Measurements from ENCODE around the gene CECR2. TPM values are rescaled to one million over a fixed set of nuclear protein-coding genes. Genes with fewer than 3 reads are reported as not detected.
"Not testable (repeated sequence)": the region's sequence is repeated elsewhere in the genome, so short reads cannot be mapped to it uniquely, and the experiment has no call there.

The CECR2 gene
- total RNA-seq, 2 donors from 2014 or later: 0.30 to 0.40 TPM

DNA sequence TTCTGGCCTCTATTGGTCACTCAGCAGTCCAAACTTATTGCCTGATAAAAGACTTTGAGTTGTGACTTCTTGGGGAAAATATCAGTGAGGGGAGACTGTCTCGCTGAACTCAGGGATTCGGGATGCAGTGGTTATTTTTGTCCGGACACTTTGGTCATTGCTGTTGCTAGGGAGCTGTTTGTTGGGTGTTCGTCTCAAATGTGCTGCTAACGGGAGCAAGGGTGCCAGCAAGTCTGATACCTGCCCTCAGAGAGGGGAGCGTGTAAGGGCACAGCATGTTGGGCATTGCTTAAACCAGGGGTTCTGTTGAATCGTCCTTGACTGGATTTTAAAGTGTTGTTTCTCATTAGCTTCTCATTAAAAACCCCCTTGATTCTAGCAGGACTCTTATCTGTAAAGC is 144.8 kb downstream of the CECR2 start:
- no peak overlapping the region for H3K27ac ChIP-seq
- TF ChIP-seq, protein P1, sequence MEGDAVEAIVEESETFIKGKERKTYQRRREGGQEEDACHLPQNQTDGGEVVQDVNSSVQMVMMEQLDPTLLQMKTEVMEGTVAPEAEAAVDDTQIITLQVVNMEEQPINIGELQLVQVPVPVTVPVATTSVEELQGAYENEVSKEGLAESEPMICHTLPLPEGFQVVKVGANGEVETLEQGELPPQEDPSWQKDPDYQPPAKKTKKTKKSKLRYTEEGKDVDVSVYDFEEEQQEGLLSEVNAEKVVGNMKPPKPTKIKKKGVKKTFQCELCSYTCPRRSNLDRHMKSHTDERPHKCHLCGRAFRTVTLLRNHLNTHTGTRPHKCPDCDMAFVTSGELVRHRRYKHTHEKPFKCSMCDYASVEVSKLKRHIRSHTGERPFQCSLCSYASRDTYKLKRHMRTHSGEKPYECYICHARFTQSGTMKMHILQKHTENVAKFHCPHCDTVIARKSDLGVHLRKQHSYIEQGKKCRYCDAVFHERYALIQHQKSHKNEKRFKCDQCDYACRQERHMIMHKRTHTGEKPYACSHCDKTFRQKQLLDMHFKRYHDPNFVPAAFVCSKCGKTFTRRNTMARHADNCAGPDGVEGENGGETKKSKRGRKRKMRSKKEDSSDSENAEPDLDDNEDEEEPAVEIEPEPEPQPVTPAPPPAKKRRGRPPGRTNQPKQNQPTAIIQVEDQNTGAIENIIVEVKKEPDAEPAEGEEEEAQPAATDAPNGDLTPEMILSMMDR (IDR thresholded peaks at IDR 0.05): no peak
- H3K27me3 ChIP-seq: no peaks in the 10 kb centered on the region
- H3K4me1 ChIP-seq: no peaks in the 10 kb centered on the region
- H3K36me3 ChIP-seq: no peaks in the 10 kb centered on the region
- no peak overlapping the region for H3K9ac ChIP-seq (ENCODE audit: low read depth in 2 of 2, low read length in 2 of 2)
- H3K4me3 ChIP-seq: no peak overlapping the region
- no peak for DNase-seq
- no peaks in the 10 kb centered on the region for H3K9me3 ChIP-seq
- intact Hi-C loops (cut with DNase I): no loop called here

DNA sequence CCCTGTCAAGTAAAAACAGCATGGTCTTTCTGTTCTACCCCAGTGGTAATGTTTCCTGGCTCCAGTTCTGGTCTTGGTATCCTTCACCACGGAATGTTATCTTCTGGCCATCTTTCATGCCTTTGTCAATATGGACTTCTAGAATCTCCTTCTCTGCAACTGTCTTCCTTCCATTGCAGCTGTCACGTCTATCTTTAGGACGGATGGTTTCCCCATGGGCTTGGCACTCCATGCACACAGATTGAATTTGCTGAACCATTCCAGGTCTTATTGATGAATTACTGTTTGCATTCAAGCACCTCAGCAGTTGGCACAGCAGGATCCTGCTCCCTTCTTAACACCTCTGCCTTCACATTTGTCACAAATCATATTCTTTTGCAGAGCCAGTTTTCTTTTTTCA is 149.1 kb downstream of the CECR2 start:
- Histone ChIP-seq H3K9me3 (no peaks in the 10 kb centered on the region), H3K27ac (no peak overlapping the region), H3K4me1 (no peaks in the 10 kb centered on the region), H3K27me3 (no peaks in the 10 kb centered on the region), H3K4me3 (no peak overlapping the region), H3K9ac (ENCODE audit: low read depth in 2 of 2, low read length in 2 of 2) (no peak overlapping the region), H3K36me3 (no peaks in the 10 kb centered on the region)
- TF ChIP-seq, protein P1 (IDR thresholded peaks at IDR 0.05): no peak
- DNase-seq: no peak
- intact Hi-C loops (cut with DNase I): no loop called here

DNA sequence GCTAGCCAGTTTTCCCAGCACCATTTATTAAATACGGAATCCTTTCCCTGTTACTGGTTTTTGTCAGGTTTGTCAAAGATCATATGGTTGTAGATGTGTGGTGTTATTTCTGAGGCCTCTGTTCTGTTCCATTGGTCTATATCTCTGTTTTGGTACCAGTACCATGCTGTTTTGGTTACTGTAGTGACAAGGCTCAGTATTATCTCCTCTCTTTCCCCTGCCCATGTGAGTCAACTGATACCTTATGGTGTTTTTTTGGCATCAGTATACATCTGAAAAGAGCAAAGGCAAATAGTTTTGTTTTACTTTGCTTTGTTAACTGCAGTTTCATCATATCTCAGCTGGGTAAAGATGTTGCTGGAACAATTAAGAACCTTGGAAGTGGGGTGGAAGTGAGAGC is 152.7 kb downstream of the CECR2 start:
- H3K4me3 ChIP-seq; H3K9me3 ChIP-seq; H3K36me3 ChIP-seq; H3K27me3 ChIP-seq; H3K9ac ChIP-seq (ENCODE audit: low read depth in 2 of 2, low read length in 2 of 2); H3K27ac ChIP-seq; DNase-seq; intact Hi-C loops (cut with DNase I); H3K4me1 ChIP-seq: not testable (repeated sequence)

DNA sequence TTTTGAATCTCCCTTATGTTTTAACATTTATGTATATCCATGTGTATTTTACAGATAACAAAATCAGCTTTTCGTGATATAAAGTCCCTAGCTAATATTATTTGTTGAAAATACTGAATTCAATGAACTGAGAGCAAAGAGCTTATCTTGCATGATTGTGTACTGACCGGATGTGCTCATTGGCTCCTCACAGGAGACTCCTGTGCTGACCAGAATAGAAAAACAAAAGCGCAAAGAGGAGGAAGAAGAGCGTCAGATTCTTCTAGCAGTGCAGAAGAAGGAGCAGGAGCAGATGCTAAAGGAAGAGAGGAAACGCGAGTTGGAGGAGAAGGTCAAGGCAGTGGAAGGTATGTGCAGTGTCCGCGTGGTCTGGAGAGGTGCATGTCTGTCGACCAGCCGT is 154.7 kb downstream of the CECR2 start:
- no peak overlapping the region for H3K4me3 ChIP-seq
- intact Hi-C loops (cut with DNase I): no loop called here
- H3K4me1 ChIP-seq: no peaks in the 10 kb centered on the region
- no peaks in the 10 kb centered on the region for H3K9me3 ChIP-seq
- H3K36me3 ChIP-seq: no peaks in the 10 kb centered on the region
- H3K9ac ChIP-seq (ENCODE audit: low read depth in 2 of 2, low read length in 2 of 2): no peak overlapping the region
- H3K27me3 ChIP-seq: no peaks in the 10 kb centered on the region
- TF ChIP-seq, protein P1 (IDR thresholded peaks at IDR 0.05): no peak
- no peak for DNase-seq
- H3K27ac ChIP-seq: no peak overlapping the region

DNA sequence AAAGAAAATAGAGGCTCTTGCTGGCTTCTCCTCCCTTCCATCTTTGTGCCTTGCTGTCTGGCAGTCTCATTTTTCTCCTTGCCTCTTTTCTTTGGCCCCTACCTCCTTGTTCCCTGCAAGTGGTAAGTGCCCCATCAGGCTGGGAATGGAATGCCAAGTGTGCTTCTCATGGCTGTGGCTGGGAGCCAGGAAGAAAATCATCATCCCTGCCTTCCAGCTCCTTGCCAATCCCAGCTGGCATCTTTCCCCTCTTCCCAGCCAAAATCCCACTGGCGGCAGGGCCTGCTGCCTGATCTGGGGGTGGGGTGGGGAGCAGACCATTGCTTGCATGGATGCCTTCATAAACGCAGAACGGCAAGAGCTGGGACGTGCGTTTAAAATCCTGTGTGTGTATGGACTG is 167.0 kb downstream of the CECR2 start:
- intact Hi-C loops (cut with DNase I): no loop called here
- Histone ChIP-seq H3K9ac (ENCODE audit: low read depth in 2 of 2, low read length in 2 of 2) (no peak overlapping the region), H3K27ac (no peak overlapping the region), H3K36me3 (no peaks in the 10 kb centered on the region), H3K4me3 (no peak overlapping the region), H3K4me1 (no peaks in the 10 kb centered on the region), H3K9me3 (no peaks in the 10 kb centered on the region), H3K27me3 (no peaks in the 10 kb centered on the region)
- DNase-seq: no peak
- TF ChIP-seq, protein P1 (IDR thresholded peaks at IDR 0.05): no peak

DNA sequence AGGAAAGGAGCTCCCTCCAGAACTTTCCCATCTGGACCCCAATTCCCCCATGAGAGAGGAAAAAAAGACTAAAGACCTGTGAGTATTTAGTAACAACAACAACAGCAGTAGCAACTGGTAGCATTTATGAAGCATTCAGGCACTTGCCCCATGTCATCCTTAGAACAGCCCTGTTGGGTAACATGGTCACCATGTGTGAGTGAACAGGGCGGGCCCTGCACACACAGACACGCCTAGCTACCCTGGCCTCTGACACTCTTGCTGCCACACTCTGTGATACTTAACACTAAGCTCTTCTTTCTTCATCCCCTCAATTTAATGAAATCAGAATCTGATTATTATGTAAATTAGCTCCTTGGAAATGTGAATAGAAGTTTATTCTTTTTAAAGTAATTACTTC is 167.9 kb downstream of the CECR2 start:
- no peaks in the 10 kb centered on the region for H3K4me1 ChIP-seq
- no peak overlapping the region for H3K9ac ChIP-seq (ENCODE audit: low read depth in 2 of 2, low read length in 2 of 2)
- no peaks in the 10 kb centered on the region for H3K36me3 ChIP-seq
- intact Hi-C loops (cut with DNase I): no loop called here
- H3K9me3 ChIP-seq: no peaks in the 10 kb centered on the region
- no peak for DNase-seq
- no peak overlapping the region for H3K4me3 ChIP-seq
- TF ChIP-seq, protein P1 (IDR thresholded peaks at IDR 0.05): no peak
- H3K27me3 ChIP-seq: no peaks in the 10 kb centered on the region
- H3K27ac ChIP-seq: no peak overlapping the region
